Large intestine (tissue), 3 donors: Measurements from ENCODE around the gene LUC7L2. TPM values are rescaled to one million over a fixed set of nuclear protein-coding genes. Genes with fewer than 3 reads are reported as not detected.
"Not testable (repeated sequence)": the region's sequence is repeated elsewhere in the genome, so short reads cannot be mapped to it uniquely, and the experiment has no call there.

Experiments
- DNase-seq, 2 donors: peaks; one replicate each; pipeline versions ENCODE4 v3.0.0 to v3.0.0-alpha.2; 2013
- H3K27ac ChIP-seq: one replicate; pipeline ENCODE4 v1.5.1; 2013; ENCODE audit warnings: low read length
- H3K27me3 ChIP-seq: 2 replicates; pipeline ENCODE4 v1.6.1; 2013; ENCODE audit warnings: low read length; ENCODE audit not compliant: control insufficient read depth, insufficient read depth
- H3K36me3 ChIP-seq: 2 replicates; pipeline ENCODE4 v1.6.1; 2013; ENCODE audit warnings: low read length; ENCODE audit not compliant: control insufficient read depth, insufficient read depth
- H3K4me1 ChIP-seq: one replicate; pipeline ENCODE4 v1.6.1; 2013; ENCODE audit warnings: low read length; ENCODE audit not compliant: control insufficient read depth, insufficient read depth
- H3K4me3 ChIP-seq: one replicate; pipeline ENCODE4 v1.5.1; 2013; ENCODE audit warnings: low read length
- H3K9me3 ChIP-seq: one replicate; pipeline ENCODE4 v1.6.1; 2013; ENCODE audit warnings: mild to moderate bottlenecking, low read depth, low read length, moderate library complexity; ENCODE audit not compliant: control insufficient read depth
- WGBS: methylation state at CpG from one replicate; pipeline ENCODE4 v1.1.5; 2013; ENCODE audit warnings: low lambda C conversion rate; ENCODE audit not compliant: insufficient coverage; 5-methylcytosine and 5-hydroxymethylcytosine counted together
- polyA plus RNA-seq: library from polyadenylated mRNA; unstranded; fragments of 120-200 nt; gene quantifications from one replicate; pipeline ENCODE4 v1.2.1, GENCODE V29; 2013

Gene LUC7L2
- polyA plus RNA-seq, 1 donor: 101 TPM

DNA sequence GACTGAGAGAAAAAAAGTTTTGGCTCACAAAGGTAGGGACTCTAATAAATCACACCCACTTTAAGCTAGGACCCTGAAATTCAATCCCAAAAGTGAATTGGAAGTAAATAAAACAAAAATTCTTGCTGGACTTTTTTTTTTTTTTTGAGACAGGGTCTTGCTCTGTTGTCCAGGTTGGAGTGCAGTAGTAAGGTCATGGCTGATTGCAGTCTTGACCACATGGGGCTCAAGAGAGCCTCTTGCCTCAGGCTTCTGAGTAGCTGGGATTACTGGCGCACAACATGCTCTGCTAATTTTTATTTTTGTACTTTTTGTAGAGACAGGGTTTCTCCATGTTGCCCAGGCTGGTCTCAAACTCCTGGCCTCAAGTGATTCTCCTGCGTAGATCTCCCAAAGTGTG is 5.0 kb upstream of the LUC7L2 start:
- peaks cover 12% of the 10 kb centered on the region for H3K36me3 ChIP-seq
- no peaks in the 10 kb centered on the region for H3K4me1 ChIP-seq
- no peak overlapping the region for H3K4me3 ChIP-seq
- H3K27ac ChIP-seq: no peak overlapping the region
- no peaks in the 10 kb centered on the region for H3K27me3 ChIP-seq
- H3K9me3 ChIP-seq: peaks cover 3% of the 10 kb centered on the region
- WGBS: no CpG with 5 or more reads among the region's 2 CpGs
- no peak for DNase-seq

DNA sequence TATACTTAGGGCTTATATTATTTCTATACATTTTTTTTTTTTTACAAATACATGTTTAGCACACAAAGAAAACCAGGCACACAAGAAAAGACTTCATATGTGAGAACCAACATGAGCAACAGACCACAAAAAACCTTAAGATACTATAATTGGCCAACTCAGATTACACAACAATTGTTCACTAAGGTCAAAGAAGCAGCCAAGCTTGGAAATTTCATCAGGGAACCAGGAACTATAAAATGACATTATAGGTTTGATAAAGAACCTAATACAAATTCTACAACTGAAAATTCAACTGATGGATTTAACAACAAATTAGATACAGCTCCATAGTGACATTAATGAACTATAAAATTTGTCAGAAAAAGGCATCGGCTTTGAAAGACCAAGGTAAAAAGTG is 4.4 kb upstream of the LUC7L2 start:
- H3K27me3 ChIP-seq: no peaks in the 10 kb centered on the region
- no peak overlapping the region for H3K27ac ChIP-seq
- no CpG with 5 or more reads among the region's 1 CpG for WGBS

GRCh38 chr7:139357729-139358506 is 1.8 kb upstream of the LUC7L2 start:
- Histone ChIP-seq H3K27ac (peak overlapping the region; percentile 100), H3K4me3 (peak overlapping the region; percentile 95)
- WGBS: 100% methylated on average over 4 of the region's 27 CpGs
- not testable (repeated sequence) for H3K9me3 ChIP-seq, H3K4me1 ChIP-seq, H3K27me3 ChIP-seq, H3K36me3 ChIP-seq, DNase-seq

More for the DNA sequence above, 4.4 kb upstream of the LUC7L2 start:
- DNase-seq: no peak
- Histone ChIP-seq H3K4me3 (no peak overlapping the region), H3K36me3 (peaks cover 11% of the 10 kb centered on the region), H3K9me3 (peaks cover 3% of the 10 kb centered on the region), H3K4me1 (no peaks in the 10 kb centered on the region)

DNA sequence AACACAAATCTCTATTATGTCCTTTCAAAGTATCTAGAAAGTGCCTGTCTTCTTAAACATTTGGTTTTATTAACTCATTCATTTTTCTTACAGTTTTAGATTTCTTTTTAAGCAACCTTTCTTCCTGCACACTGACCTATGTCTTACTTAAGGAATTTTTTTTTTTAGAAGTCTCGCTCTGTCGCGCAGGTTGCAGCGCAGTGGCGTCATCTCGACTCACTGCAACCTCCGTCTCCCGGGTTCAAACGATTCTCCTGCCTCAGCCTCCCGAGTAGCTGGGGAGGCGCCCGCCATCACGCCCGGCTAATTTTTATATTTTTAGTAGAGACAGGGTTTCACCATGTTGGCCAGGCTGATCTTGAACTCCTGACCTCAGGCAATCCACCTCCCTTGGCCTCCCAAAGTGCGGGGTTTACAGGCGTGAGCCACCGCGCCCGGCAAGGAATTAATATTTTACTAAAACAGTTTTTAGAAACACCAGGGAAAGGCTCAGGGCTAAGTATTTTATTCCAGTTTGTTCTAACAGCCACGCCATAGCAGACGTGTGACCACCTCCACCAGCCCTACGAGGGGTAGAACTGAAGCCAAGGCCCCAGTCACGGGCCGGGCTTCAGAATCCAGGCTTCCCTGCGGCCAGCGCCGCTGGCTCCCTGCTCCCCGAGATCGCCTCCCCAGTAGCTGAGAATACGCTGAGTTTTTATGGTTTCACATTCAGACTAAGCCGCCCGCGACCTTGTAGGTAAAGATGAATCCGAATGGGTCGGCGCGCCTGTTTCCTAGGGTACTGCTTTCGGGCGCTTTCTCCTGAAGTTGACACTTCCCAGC is 941 bp upstream of the LUC7L2 start:
- no CpG with 5 or more reads among the region's 39 CpGs for WGBS
- Histone ChIP-seq H3K4me3 (peak overlapping the region; percentile 95), H3K27me3 (no peaks in the 10 kb centered on the region), H3K27ac (peak overlapping the region; percentile 100), H3K36me3 (peaks cover 8% of the 10 kb centered on the region), H3K4me1 (peaks cover 4% of the 10 kb centered on the region), H3K9me3 (peaks cover 3% of the 10 kb centered on the region)
- peak; percentile 10 to 47 for DNase-seq

GRCh38 chr7:139360210-139360947 is 685 bp downstream of the LUC7L2 start:
- H3K36me3 ChIP-seq: peaks cover 9% of the 10 kb centered on the region
- H3K4me3 ChIP-seq: peak overlapping the region; percentile 95
- no CpG with 5 or more reads among the region's 47 CpGs for WGBS
- peak overlapping the region; percentile 100 for H3K27ac ChIP-seq
- peaks cover 3% of the 10 kb centered on the region for H3K9me3 ChIP-seq
- H3K4me1 ChIP-seq: peaks cover 4% of the 10 kb centered on the region
- no peaks in the 10 kb centered on the region for H3K27me3 ChIP-seq
- DNase-seq: peak; percentile 93 to 97

GRCh38 chr7:139360948-139361307 is 1.2 kb downstream of the LUC7L2 start:
- peaks cover 4% of the 10 kb centered on the region for H3K4me1 ChIP-seq
- no CpG with 5 or more reads among the region's 2 CpGs for WGBS
- DNase-seq: no peak

GRCh38 chr7:139361523-139361922 is 1.8 kb downstream of the LUC7L2 start:
- H3K36me3 ChIP-seq: peaks cover 13% of the 10 kb centered on the region
- DNase-seq: no peak
- H3K27me3 ChIP-seq: no peaks in the 10 kb centered on the region
- peak overlapping the region; percentile 95 for H3K4me3 ChIP-seq
- peaks cover 4% of the 10 kb centered on the region for H3K4me1 ChIP-seq
- 0% methylated on average over 1 of the region's 3 CpGs for WGBS
- H3K27ac ChIP-seq: peak overlapping the region; percentile 100
- H3K9me3 ChIP-seq: peaks cover 3% of the 10 kb centered on the region

More at GRCh38 chr7:139360948-139361307, 1.2 kb downstream of the LUC7L2 start:
- Histone ChIP-seq H3K27ac (peak overlapping the region; percentile 100), H3K4me3 (peak overlapping the region; percentile 95), H3K9me3 (peaks cover 3% of the 10 kb centered on the region), H3K36me3 (peaks cover 11% of the 10 kb centered on the region), H3K27me3 (no peaks in the 10 kb centered on the region)

- DNase-seq: no peak
- peaks cover 19% of the 10 kb centered on the region for H3K36me3 ChIP-seq
- no peak overlapping the region for H3K27ac ChIP-seq
- WGBS: no CpG with 5 or more reads among the region's 3 CpGs
- H3K9me3 ChIP-seq: peaks cover 3% of the 10 kb centered on the region
- no peak overlapping the region for H3K4me3 ChIP-seq
- H3K27me3 ChIP-seq: no peaks in the 10 kb centered on the region
- peaks cover 4% of the 10 kb centered on the region for H3K4me1 ChIP-seq
Observed at GRCh38 chr7:139362302-139362701, 2.6 kb downstream of the LUC7L2 start.

DNA sequence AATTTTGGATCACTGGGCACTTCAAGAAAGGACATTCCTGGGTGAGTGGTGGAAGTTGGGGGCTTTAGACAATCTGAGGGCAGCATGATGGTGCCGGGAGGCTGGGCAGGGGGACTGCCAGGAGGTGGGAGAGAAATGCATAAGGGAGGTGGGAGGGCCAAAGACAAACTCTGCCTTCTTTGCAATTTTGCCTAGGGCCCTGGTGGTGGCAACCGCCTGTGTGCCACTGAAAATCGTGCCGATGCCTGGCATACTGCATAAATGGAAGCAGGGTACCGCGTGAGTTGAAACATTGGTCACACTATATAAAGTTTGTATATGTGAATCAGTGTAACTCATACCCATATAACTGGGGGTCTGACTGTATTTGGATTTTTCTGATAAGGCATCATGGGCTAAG is 3.3 kb downstream of the LUC7L2 start:
- Histone ChIP-seq H3K27me3 (no peaks in the 10 kb centered on the region), H3K4me1 (peaks cover 4% of the 10 kb centered on the region), H3K27ac (no peak overlapping the region), H3K4me3 (no peak overlapping the region), H3K9me3 (peaks cover 1% of the 10 kb centered on the region), H3K36me3 (peaks cover 22% of the 10 kb centered on the region)
- DNase-seq: no peak
- WGBS: 100% methylated on average over 1 of the region's 6 CpGs

DNA sequence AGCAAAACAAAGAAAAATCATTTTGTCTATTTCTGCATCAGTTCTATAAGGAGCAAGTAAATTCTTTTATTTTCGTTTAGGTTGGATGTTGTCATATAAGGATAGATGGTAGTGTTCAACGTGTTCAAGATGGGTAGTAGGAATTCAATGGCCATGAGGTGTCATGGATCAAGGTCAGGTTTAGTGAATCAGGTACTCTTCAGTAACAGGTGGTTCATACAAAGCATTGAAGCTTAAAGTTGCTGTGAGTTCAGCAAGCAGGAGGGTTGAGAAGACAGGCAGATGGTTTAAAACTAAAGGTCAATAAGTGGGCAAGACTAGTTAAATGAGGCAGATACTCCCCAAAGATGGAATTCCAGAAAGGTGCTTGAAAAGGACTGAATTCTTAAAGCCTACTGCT is 5.6 kb downstream of the LUC7L2 start:
- H3K27me3 ChIP-seq: no peaks in the 10 kb centered on the region
- H3K4me1 ChIP-seq: peaks cover 4% of the 10 kb centered on the region
- 88% methylated on average over 1 of the region's 2 CpGs for WGBS
- H3K9me3 ChIP-seq: no peaks in the 10 kb centered on the region
- DNase-seq: no peak
- H3K4me3 ChIP-seq: no peak overlapping the region
- peaks cover 22% of the 10 kb centered on the region for H3K36me3 ChIP-seq
- H3K27ac ChIP-seq: no peak overlapping the region
